HEK293 (cell line): ENCODE measurements around the gene CDT1.

Source experiments
- CTCF ChIA-PET: fragments of 350-600 bp; formaldehyde crosslinking; extraction: SDS; loops from one replicate; lab custom pipeline; 2021; ENCODE audit warnings: antibody characterized with exemption; lab: Yijun Ruan, JAX
- POLR2A ChIA-PET: fragments of 300-600 bp; formaldehyde crosslinking; extraction: SDS; loops from one replicate; lab custom pipeline; 2020; ENCODE audit warnings: antibody characterized with exemption, inconsistent platforms; lab: Yijun Ruan, JAX
- H3K27ac ChIP-seq: fragments of 200-500 bp; sonication (Bioruptor generic); 2 replicates; pipeline ENCODE4 v1.5.1; 2014; ENCODE audit warnings: low read depth, low read length, control low read depth, inconsistent platforms; ENCODE audit errors: extremely low read depth
- H3K36me3 ChIP-seq, 2 experiments: fragments of 200-500 bp in 1 of 2; sonication (Bioruptor generic) in 1 of 2; 1 replicate in 1 of 2; 2 replicates in 1 of 2; pipeline ENCODE4 v1.5.1; 2014 to 2017; ENCODE audit warnings: inconsistent platforms in 2 of 2, low read length in 2 of 2; ENCODE audit not compliant: control insufficient read depth in 2 of 2, insufficient read depth in 1 of 2
- H3K4me1 ChIP-seq: fragments of 200-500 bp; sonication (Bioruptor generic); 2 replicates; pipeline ENCODE4 v1.5.1; 2014; ENCODE audit warnings: mild to moderate bottlenecking, low read length, inconsistent platforms; ENCODE audit not compliant: control insufficient read depth, insufficient read depth
- H3K4me3 ChIP-seq: 2 replicates; pipeline ENCODE4 v1.5.1; 2011; ENCODE audit warnings: low read depth, mild to moderate bottlenecking, control low read depth, low read length, moderate library complexity
- H3K9me3 ChIP-seq: fragments of 200-500 bp; sonication (Bioruptor generic); 2 replicates; pipeline ENCODE4 v1.5.1; 2014; ENCODE audit warnings: low read depth, low read length, inconsistent platforms; ENCODE audit not compliant: control insufficient read depth, insufficient read depth
- CTCF ChIP-seq: fragments of 450-650 bp; formaldehyde crosslinking; IDR thresholded peaks from 2 replicates; pipeline ENCODE4 v1.5.1; 2016; ENCODE audit warnings: missing biosample characterization, missing genetic modification characterization
- FEZF1 ChIP-seq: fragments of 450-650 bp; formaldehyde crosslinking; IDR thresholded peaks from 2 replicates; pipeline ENCODE4 v1.5.1; 2016; ENCODE audit warnings: missing biosample characterization, missing genetic modification characterization
- GLIS1 ChIP-seq: fragments of 450-650 bp; formaldehyde crosslinking; IDR thresholded peaks from 2 replicates; pipeline ENCODE4 v1.5.1; 2016; ENCODE audit warnings: missing biosample characterization, missing genetic modification characterization
- GLIS2 ChIP-seq: fragments of 450-650 bp; formaldehyde crosslinking; IDR thresholded peaks from 2 replicates; pipeline ENCODE4 v1.5.1; 2016; ENCODE audit warnings: missing biosample characterization, missing genetic modification characterization
- RBAK ChIP-seq: fragments of 450-650 bp; formaldehyde crosslinking; IDR thresholded peaks from 2 replicates; pipeline ENCODE4 v1.5.1; 2016; ENCODE audit warnings: missing biosample characterization, missing genetic modification characterization
- SCRT1 ChIP-seq: fragments of 450-650 bp; formaldehyde crosslinking; IDR thresholded peaks from 2 replicates; pipeline ENCODE4 v1.5.1; 2016; ENCODE audit warnings: missing biosample characterization, missing genetic modification characterization, borderline replicate concordance
- SCRT2 ChIP-seq: fragments of 450-650 bp; formaldehyde crosslinking; IDR thresholded peaks from 2 replicates; pipeline ENCODE4 v1.5.1; 2016; ENCODE audit warnings: missing biosample characterization, missing genetic modification characterization
- TSHZ1 ChIP-seq: fragments of 450-650 bp; formaldehyde crosslinking; IDR thresholded peaks from 2 replicates; pipeline ENCODE4 v1.5.1; 2016; ENCODE audit warnings: missing biosample characterization, missing genetic modification characterization, borderline replicate concordance
- WT1 ChIP-seq: fragments of 450-650 bp; formaldehyde crosslinking; IDR thresholded peaks from 2 replicates; pipeline ENCODE4 v1.5.1; 2016; ENCODE audit warnings: missing biosample characterization, missing genetic modification characterization
- ZBTB21 ChIP-seq: fragments of 450-650 bp; formaldehyde crosslinking; IDR thresholded peaks from 2 replicates; pipeline ENCODE4 v1.5.1; 2017; ENCODE audit warnings: missing biosample characterization, missing genetic modification characterization
- ZFP3 ChIP-seq: fragments of 450-650 bp; formaldehyde crosslinking; IDR thresholded peaks from 2 replicates; pipeline ENCODE4 v1.5.1; 2016; ENCODE audit warnings: low read depth, missing biosample characterization, missing genetic modification characterization
- ZNF175 ChIP-seq: fragments of 450-650 bp; formaldehyde crosslinking; IDR thresholded peaks from 2 replicates; pipeline ENCODE4 v1.5.1; 2016; ENCODE audit warnings: missing biosample characterization, missing genetic modification characterization
- ZNF223 ChIP-seq: fragments of 450-650 bp; formaldehyde crosslinking; IDR thresholded peaks from 2 replicates; pipeline ENCODE4 v1.5.1; 2016; ENCODE audit warnings: missing biosample characterization, missing genetic modification characterization
- ZNF239 ChIP-seq: fragments of 450-650 bp; formaldehyde crosslinking; IDR thresholded peaks from 2 replicates; pipeline ENCODE4 v1.5.1; 2016; ENCODE audit warnings: missing biosample characterization, missing genetic modification characterization
- ZNF266 ChIP-seq: fragments of 450-650 bp; formaldehyde crosslinking; IDR thresholded peaks from 2 replicates; pipeline ENCODE4 v1.5.1; 2016; ENCODE audit warnings: missing biosample characterization, missing genetic modification characterization, low read depth
- ZNF362 ChIP-seq: fragments of 450-650 bp; formaldehyde crosslinking; IDR thresholded peaks from 2 replicates; pipeline ENCODE4 v1.5.1; 2016; ENCODE audit warnings: missing biosample characterization, missing genetic modification characterization
- ZNF473 ChIP-seq: fragments of 450-650 bp; formaldehyde crosslinking; IDR thresholded peaks from 2 replicates; pipeline ENCODE4 v1.5.1; 2017; ENCODE audit warnings: missing biosample characterization, missing genetic modification characterization
- ZNF501 ChIP-seq: fragments of 450-650 bp; formaldehyde crosslinking; IDR thresholded peaks from 2 replicates; pipeline ENCODE4 v1.5.1; 2016; ENCODE audit warnings: missing biosample characterization, missing genetic modification characterization
- ZNF585B ChIP-seq: fragments of 450-650 bp; formaldehyde crosslinking; IDR thresholded peaks from 2 replicates; pipeline ENCODE4 v1.5.1; 2016; ENCODE audit warnings: missing biosample characterization, missing genetic modification characterization
- ZNF596 ChIP-seq: fragments of 450-650 bp; IDR thresholded peaks from 2 replicates; pipeline ENCODE4 v1.5.0; 2018; ENCODE audit warnings: missing biosample characterization, mild to moderate bottlenecking, missing genetic modification characterization, moderate library complexity
- ZNF670 ChIP-seq: fragments of 450-650 bp; formaldehyde crosslinking; IDR thresholded peaks from 2 replicates; pipeline ENCODE4 v1.5.1; 2016; ENCODE audit warnings: missing biosample characterization, missing genetic modification characterization, low read depth
- ZNF747 ChIP-seq: fragments of 450-650 bp; formaldehyde crosslinking; IDR thresholded peaks from 2 replicates; pipeline ENCODE4 v1.5.1; 2016; ENCODE audit warnings: missing biosample characterization, missing genetic modification characterization
- ZNF843 ChIP-seq: fragments of 450-650 bp; formaldehyde crosslinking; IDR thresholded peaks from 2 replicates; pipeline ENCODE4 v1.5.1; 2016; ENCODE audit warnings: missing biosample characterization, missing genetic modification characterization
- ZSCAN30 ChIP-seq: fragments of 450-650 bp; IDR thresholded peaks from 2 replicates; pipeline ENCODE4 v1.5.1; 2018; ENCODE audit warnings: missing biosample characterization, mild to moderate bottlenecking, missing genetic modification characterization, moderate library complexity
- TF ChIP-seq, protein P1 (sequence below): fragments of 450-650 bp; formaldehyde crosslinking; IDR thresholded peaks from 2 replicates; pipeline ENCODE4 v1.5.1; 2016; ENCODE audit warnings: missing biosample characterization, missing genetic modification characterization
- TF ChIP-seq, protein P2 (sequence below): fragments of 450-650 bp; IDR thresholded peaks from 2 replicates; pipeline ENCODE4 v1.5.1; 2018; ENCODE audit warnings: missing biosample characterization, missing genetic modification characterization

Gene CDT1

DNA sequence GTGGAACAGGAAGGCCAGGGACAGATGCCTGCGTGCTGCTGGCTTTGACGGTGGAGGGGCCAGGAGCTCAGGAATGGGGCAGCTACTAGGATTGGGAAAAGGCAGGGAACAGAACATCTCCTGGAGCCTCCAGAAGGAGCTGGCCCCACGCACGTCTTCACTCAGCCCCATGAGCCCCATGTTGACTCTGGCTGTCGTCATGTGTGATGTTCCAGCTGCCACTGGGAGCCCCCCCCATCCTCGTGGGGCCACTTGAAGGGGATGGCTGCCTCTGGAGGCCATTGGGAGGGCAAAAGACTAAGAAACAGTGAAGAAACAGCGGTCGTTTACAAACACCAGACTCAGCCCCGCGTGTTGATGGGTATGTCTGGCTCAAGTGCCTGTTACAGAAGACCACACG is 26.7 kb downstream of the CDT1 start:
- H3K4me3 ChIP-seq: no peak overlapping the region
- no peak overlapping the region for H3K27ac ChIP-seq
- no peaks in the 10 kb centered on the region for H3K4me1 ChIP-seq
- TF ChIP-seq GLIS1 (tag by site-specific recombination) (no peak), SCRT1 (no peak), ZSCAN30 (tag by site-specific recombination) (no peak), ZNF585B (no peak), TSHZ1 (tag by site-specific recombination) (no peak), ZBTB21 (tag by site-specific recombination) (no peak)
- TF ChIP-seq, protein P1, sequence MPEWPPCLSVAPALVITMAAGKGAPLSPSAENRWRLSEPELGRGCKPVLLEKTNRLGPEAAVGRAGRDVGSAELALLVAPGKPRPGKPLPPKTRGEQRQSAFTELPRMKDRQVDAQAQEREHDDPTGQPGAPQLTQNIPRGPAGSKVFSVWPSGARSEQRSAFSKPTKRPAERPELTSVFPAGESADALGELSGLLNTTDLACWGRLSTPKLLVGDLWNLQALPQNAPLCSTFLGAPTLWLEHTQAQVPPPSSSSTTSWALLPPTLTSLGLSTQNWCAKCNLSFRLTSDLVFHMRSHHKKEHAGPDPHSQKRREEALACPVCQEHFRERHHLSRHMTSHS (tag by site-specific recombination): no peak
- TF ChIP-seq, protein P2, sequence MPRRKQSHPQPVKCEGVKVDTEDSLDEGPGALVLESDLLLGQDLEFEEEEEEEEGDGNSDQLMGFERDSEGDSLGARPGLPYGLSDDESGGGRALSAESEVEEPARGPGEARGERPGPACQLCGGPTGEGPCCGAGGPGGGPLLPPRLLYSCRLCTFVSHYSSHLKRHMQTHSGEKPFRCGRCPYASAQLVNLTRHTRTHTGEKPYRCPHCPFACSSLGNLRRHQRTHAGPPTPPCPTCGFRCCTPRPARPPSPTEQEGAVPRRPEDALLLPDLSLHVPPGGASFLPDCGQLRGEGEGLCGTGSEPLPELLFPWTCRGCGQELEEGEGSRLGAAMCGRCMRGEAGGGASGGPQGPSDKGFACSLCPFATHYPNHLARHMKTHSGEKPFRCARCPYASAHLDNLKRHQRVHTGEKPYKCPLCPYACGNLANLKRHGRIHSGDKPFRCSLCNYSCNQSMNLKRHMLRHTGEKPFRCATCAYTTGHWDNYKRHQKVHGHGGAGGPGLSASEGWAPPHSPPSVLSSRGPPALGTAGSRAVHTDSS (tag by site-specific recombination): no peak
- ChIA-PET POLR2A (no interaction called here), CTCF (interaction anchor here (0.7 kb wide), 1 partner anchor 24 kb away, joined by 3 read pairs; no protein-coding TSS in a partner anchor)
- H3K36me3 ChIP-seq: peaks cover 0 to 3% of the 10 kb centered on the region in 2 experiments; a peak in 1 of 3 replicates
- H3K9me3 ChIP-seq: no peaks in the 10 kb centered on the region

GRCh38 chr16:88830783-88831182 is 27.2 kb downstream of the CDT1 start:
- H3K36me3 ChIP-seq: peaks cover 0 to 3% of the 10 kb centered on the region in 2 experiments; a peak in 1 of 3 replicates
- H3K4me1 ChIP-seq: no peaks in the 10 kb centered on the region
- H3K4me3 ChIP-seq: no peak overlapping the region
- H3K9me3 ChIP-seq: no peaks in the 10 kb centered on the region
- ChIA-PET POLR2A (no interaction called here), CTCF (interaction anchor here (0.7 kb wide), 1 partner anchor 24 kb away, joined by 3 read pairs; no protein-coding TSS in a partner anchor)
- TF ChIP-seq ZNF843 (tag by site-specific recombination) (no peak), CTCF (tag by site-specific recombination) (no peak), ZNF239 (peak; percentile 100), ZNF596 (tag by site-specific recombination) (no peak), FEZF1 (tag by site-specific recombination) (no peak), GLIS2 (tag by site-specific recombination) (no peak)
- H3K27ac ChIP-seq: no peak overlapping the region

- ChIA-PET CTCF (no interaction called here), POLR2A (no interaction called here)
- Histone ChIP-seq H3K36me3 (peaks cover 0 to 3% of the 10 kb centered on the region in 2 experiments; a peak in 1 of 3 replicates), H3K9me3 (no peaks in the 10 kb centered on the region), H3K27ac (no peak overlapping the region), H3K4me1 (no peaks in the 10 kb centered on the region), H3K4me3 (no peak overlapping the region)
- no peak for TF ChIP-seq ZNF473 (tag by site-specific recombination)
- TF ChIP-seq ZNF501 (tag by site-specific recombination): no peak
- TF ChIP-seq ZFP3 (tag by site-specific recombination): no peak
- TF ChIP-seq ZNF670 (tag by site-specific recombination): no peak
- TF ChIP-seq ZNF266 (tag by site-specific recombination): no peak
- no peak for TF ChIP-seq SCRT2 (tag by site-specific recombination)
- TF ChIP-seq ZNF362 (tag by site-specific recombination): no peak
- no peak for TF ChIP-seq ZNF223 (tag by site-specific recombination)
- TF ChIP-seq ZNF747 (tag by site-specific recombination): no peak
- no peak for TF ChIP-seq WT1 (tag by site-specific recombination)
- TF ChIP-seq ZNF175: no peak
- TF ChIP-seq RBAK (tag by site-specific recombination): no peak
These were observed 28.2 kb downstream of the CDT1 start for GRCh38 chr16:88831838-88832237.
